GM12892 (cell line): Measurements from ENCODE around the gene ZBTB20.
A peak's percentile ranks its signal among the peaks of the same experiment; 100 is the strongest.

Experiments used
- DNase-seq: peaks from one replicate; pipeline ENCODE4 v3.0.0; 2011; ENCODE audit not compliant: insufficient read length
- FAIRE-seq: peaks from 2 replicates; lab custom pipeline; 2011; peaks lifted over from hg19 to GRCh38; lab: Jason Lieb, UNC
- POLR2A ChIP-seq: IDR thresholded peaks from 2 replicates; pipeline ENCODE4 v1.6.1; 2011; ENCODE audit warnings: low read depth, low read length, control low read depth
- POLR2AphosphoS5 ChIP-seq: IDR thresholded peaks from 2 replicates; pipeline ENCODE4 v1.6.1; 2011; ENCODE audit warnings: low read depth, low read length, control low read depth
- TAF1 ChIP-seq: IDR thresholded peaks from 2 replicates; pipeline ENCODE4 v1.6.1; 2011; ENCODE audit warnings: low read depth, mild to moderate bottlenecking, control low read depth, low read length, borderline replicate concordance

The ZBTB20 gene

GRCh38 chr3:114370537-114371174 is 776.4 kb downstream of the ZBTB20 start:
- TF ChIP-seq POLR2A (no peak), TAF1 (no peak), POLR2AphosphoS5 (no peak)
- no peak for DNase-seq
- FAIRE-seq, result peak; percentile 50

GRCh38 chr3:114365909-114366308 is 781.2 kb downstream of the ZBTB20 start:
- no peak for FAIRE-seq
- TF ChIP-seq TAF1 (no peak), POLR2AphosphoS5 (no peak), POLR2A (no peak)

GRCh38 chr3:114364806-114365654 is 782.1 kb downstream of the ZBTB20 start:
- DNase-seq (no peak), FAIRE-seq (no peak)
- no peak for TF ChIP-seq TAF1
- TF ChIP-seq POLR2AphosphoS5, result no peak
- no peak for TF ChIP-seq POLR2A

More at GRCh38 chr3:114365909-114366308, 781.2 kb downstream of the ZBTB20 start:
- DNase-seq, result no peak

GRCh38 chr3:114363554-114364202 is 783.4 kb downstream of the ZBTB20 start:
- DNase-seq, result no peak
- FAIRE-seq, result peak; percentile 61
- TF ChIP-seq TAF1, result no peak
- no peak for TF ChIP-seq POLR2A
- no peak for TF ChIP-seq POLR2AphosphoS5

GRCh38 chr3:114362815-114363214 is 784.3 kb downstream of the ZBTB20 start:
- no peak for DNase-seq

GRCh38 chr3:114361391-114361790 is 785.7 kb downstream of the ZBTB20 start:
- DNase-seq (no peak), FAIRE-seq (no peak)
- TF ChIP-seq TAF1, result no peak
- TF ChIP-seq POLR2AphosphoS5, result no peak
- TF ChIP-seq POLR2A, result no peak

More at GRCh38 chr3:114362815-114363214, 784.3 kb downstream of the ZBTB20 start:
- no peak for FAIRE-seq
- no peak for TF ChIP-seq POLR2A
- TF ChIP-seq POLR2AphosphoS5, result no peak
- no peak for TF ChIP-seq TAF1

GRCh38 chr3:114356525-114356924 is 790.6 kb downstream of the ZBTB20 start:
- DNase-seq, result no peak
- FAIRE-seq, result no peak
- TF ChIP-seq POLR2AphosphoS5 (no peak), POLR2A (no peak), TAF1 (no peak)

GRCh38 chr3:114356066-114356465 is 791.0 kb downstream of the ZBTB20 start:
- DNase-seq (no peak), FAIRE-seq (no peak)
- TF ChIP-seq POLR2A (no peak), POLR2AphosphoS5 (no peak), TAF1 (no peak)

GRCh38 chr3:114355653-114356052 is 791.4 kb downstream of the ZBTB20 start:
- FAIRE-seq (no peak), DNase-seq (no peak)
- no peak for TF ChIP-seq POLR2A
- TF ChIP-seq POLR2AphosphoS5, result no peak
- no peak for TF ChIP-seq TAF1

GRCh38 chr3:114351822-114352145 is 795.3 kb downstream of the ZBTB20 start:
- DNase-seq (no peak), FAIRE-seq (no peak)
- TF ChIP-seq POLR2AphosphoS5 (no peak), TAF1 (no peak), POLR2A (no peak)

GRCh38 chr3:114351123-114351821 is 795.8 kb downstream of the ZBTB20 start:
- TF ChIP-seq POLR2A (no peak), POLR2AphosphoS5 (no peak), TAF1 (no peak)
- no peak for DNase-seq
- no peak for FAIRE-seq
